Stimulated activated CD4-positive, alpha-beta T cell treated with anti-CD3 and anti-CD28 coated beads, TNF-alpha, amount 100 ng/mL, for 24 hours (primary cell): ENCODE measurements around the gene SIPA1L3.
A peak's percentile ranks its signal among the peaks of the same experiment; 100 is the strongest.
"Not testable (repeated sequence)": the region's sequence is repeated elsewhere in the genome, so short reads cannot be mapped to it uniquely, and the experiment has no call there.

Experiments
- DNase-seq, 3 experiments: peaks; one replicate each; pipeline ENCODE4 v3.0.0-alpha.2; 2020; ENCODE audit warnings: low read depth in 3 of 3

The SIPA1L3 gene

GRCh38 chr19:38071054-38071453 lies 164.0 kb downstream of the SIPA1L3 start:
- not testable (repeated sequence) for DNase-seq

- no peak for DNase-seq
These were observed 164.6 kb downstream of the SIPA1L3 start for GRCh38 chr19:38071647-38072046.

DNA sequence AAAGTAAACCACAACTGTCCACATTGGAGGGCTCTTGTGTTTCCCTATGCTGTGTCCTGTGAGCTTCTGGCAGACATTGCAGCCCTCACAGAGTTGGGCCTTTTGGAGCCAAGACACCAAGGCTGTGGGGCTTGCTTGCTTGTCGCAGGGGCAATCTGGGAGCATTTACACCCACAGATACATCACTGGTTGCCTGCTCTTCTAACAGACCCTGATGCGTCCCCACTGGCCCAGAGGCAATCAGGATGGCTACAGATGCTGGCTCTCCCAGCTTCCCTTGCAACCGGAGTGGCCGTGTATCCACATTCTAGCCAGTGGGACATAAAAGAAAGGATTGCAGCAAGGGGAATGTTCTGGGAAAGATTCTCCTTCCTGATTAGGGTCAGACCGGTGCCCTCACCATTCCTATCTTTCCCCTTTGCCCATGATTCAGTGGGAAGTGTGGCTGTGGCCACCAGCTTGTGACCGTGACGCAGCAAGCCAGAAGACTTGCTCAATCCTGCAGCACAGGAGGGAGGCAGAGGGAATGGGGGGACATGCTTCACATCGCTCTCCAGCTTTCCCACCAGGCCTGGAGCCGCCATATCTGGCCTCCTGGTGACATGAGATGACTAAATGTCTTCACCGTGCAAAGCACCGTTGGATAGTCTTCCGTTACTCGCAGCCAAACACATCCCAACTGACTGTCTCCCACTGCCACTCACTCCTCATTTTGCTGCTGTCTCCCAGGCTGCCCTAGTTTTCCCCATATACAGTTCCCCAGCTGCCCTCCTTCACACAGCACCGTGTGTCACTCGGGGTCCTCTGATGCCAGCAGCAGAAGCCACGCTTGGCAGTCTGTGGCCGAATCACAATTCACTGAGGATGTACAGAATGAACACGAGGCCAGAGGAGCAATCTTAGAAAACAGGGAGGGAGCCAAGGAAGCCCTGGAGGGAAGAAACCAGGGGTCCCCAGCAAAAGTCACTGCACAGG lies 166.1 kb downstream of the SIPA1L3 start:
- DNase-seq = no peak

DNA sequence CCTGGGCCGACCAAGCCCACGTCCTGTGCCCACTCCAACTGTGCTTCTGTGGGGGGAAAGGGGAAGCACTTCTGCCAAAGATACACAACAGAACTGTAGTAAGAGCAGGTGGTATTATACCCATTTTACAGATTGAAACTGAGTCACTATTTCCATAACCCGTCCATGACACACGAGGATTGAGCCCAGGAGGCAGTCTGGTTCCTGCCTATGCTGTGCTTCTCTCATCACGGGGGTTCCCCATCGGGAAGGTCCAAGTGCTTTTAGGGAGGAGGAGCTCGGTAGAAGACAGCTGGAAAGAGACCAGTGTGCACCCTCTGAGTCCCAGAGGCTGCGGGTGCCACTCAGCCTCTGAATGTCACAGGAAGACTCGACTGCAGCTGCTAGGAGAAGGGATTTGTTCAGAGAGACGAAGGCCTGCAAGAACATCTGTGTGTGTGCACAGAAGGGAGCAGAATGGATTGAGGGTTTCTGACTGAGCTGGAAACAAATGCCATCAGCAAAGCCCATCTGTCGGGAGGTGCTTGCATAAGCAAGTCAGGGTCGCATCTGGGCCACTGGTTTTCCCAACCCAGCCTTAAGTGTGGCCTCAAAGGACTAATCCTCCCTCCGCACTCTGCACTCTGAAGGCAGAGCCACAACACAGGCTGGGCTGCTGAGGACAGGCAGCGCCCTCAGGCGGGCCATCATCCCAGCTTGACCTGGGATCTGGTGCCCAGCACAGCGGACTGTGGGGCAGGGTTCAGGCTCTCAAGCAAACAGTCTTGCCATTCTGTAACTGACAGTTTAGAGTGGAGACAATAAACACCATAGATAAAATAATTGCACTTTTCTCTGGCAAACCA lies 167.1 kb downstream of the SIPA1L3 start:
- DNase-seq = no peak

DNA sequence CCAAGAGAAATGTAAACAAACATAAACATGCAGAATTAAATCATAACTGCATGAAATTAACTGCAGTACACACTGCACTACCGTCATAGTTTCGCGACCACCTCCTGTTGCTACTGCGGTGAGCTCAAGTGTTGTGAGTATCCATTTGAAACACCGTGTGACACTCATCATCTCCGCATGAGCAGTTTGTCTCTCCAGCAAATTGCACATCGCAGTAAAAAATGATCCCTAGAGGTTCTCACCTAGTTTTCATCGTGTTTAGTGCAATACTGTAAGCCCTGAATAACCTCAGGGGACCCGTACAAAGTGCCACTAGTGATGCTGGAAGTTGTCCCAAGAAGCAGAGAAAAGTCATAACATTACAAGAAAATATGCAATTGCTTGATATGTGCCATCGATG lies 169.3 kb downstream of the SIPA1L3 start:
- no peak for DNase-seq

- DNase-seq = no peak
These were observed 171.4 kb downstream of the SIPA1L3 start for GRCh38 chr19:38078302-38078930.

DNA sequence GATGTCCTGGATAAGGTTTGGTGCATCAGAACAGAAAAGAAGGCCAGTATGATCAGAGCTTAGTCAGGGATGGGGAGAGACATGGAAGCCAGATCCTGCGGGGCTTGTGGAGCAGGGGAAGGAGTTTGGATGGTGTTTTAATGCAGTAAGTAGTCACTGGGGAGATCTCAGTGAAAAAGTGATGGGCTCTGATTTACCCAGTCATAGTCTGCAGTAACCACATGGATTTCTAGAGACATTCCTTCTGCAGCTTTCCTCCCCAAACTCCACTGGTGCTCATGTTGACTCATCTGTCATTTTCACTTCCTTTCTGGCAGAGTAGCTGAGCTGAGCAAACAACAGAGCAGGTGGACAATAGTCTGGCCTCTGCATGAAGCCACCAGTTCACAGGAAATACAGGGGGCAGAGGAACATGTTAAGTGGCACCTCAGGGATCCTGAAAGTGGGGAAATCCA lies 172.9 kb downstream of the SIPA1L3 start:
- no peak for DNase-seq

DNA sequence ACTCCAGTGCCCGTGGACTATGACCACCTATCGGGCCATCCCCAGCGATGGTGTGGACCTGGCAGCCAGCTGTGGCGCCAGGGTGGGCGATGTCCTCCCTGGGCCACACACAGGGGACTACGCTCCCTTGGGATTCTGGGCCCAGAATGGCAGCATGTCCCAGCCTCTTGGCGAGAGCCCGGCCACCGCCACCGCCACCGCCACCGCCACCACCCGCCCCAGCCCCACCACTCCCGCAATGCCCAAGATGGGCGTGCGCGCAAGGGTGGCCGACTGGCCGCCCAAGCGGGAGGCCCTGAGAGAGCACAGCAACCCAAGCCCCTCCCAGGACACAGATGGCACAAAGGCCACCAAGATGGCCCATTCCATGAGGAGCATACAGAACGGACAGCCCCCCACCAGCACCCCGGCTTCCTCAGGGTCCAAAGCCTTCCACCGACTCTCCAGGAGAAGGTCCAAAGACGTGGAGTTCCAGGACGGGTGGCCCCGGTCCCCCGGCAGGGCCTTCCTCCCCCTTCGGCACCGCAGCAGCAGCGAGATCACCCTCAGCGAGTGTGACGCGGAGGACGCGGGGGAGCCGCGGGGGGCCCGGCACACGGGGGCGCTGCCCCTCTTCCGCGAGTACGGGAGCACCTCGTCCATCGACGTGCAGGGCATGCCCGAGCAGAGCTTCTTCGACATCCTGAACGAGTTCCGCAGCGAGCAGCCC lies 174.7 kb downstream of the SIPA1L3 start:
- no peak for DNase-seq

DNA sequence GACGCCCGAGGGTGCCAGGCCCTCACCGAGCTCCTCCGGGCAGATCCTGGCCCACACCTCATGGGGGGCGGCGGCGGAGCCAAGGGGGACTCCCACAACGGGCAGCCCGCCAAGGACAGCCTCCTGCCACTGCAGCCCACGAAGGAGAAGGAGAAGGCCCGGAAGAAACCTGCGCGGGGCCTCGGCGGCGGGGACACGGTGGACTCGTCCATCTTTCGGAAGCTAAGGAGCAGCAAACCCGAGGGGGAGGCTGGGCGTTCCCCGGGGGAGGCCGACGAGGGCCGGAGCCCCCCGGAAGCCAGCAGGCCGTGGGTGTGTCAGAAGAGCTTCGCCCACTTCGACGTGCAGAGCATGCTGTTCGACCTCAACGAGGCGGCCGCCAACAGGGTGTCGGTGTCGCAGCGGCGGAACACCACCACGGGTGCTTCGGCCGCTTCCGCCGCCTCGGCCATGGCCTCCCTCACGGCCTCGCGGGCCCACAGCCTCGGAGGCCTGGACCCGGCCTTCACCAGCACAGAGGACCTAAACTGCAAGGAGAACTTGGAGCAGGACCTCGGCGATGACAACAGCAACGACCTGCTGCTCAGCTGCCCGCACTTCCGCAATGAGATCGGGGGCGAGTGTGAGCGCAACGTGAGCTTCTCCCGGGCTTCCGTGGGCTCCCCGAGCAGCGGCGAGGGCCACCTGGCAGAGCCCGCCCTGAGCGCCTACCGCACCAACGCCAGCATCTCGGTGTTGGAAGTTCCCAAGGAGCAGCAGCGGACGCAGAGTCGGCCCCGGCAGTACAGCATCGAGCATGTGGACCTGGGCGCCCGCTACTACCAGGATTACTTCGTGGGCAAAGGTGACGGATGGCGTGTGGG lies 175.5 kb downstream of the SIPA1L3 start:
- DNase-seq = no peak

DNA sequence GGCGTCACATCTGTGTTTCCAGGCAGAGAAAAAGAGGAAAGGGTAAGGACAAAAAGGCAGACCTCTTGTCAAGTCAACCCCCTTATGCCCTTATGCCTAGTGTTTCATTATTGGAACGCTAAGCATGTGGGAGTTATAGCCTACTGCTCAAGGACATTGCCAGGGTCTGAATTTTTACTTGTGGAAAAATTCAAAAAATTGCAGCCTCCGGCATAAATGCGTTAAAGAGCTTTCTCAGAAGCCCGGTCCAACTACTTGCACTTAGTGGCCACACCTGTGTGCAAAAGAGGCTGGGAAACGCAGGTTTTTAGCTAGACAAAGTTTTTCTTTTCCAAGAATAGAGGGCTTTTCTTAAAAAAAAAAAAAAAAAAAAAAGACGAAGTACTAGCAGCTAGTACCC lies 177.2 kb downstream of the SIPA1L3 start:
- DNase-seq = no peak

DNA sequence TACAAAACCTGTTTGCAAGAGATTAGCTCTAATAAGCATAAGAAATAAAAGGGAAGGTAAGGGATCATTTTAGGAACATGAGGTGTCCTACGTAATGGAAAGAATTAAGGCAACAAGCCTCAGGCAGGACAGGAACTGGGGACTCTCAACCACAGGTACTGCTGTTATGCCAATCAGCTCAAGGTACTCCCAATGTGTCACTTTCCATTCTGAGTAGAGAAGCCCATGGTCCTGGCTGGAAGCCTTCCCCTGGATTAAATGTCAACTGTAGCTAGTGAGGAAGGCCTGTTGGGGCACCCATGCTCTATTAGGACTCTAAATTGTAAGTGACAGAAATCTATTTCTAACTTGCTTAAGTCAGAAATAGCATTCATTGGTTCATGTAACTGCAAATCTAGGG lies 182.4 kb downstream of the SIPA1L3 start:
- DNase-seq = no peak

GRCh38 chr19:38093154-38093553 lies 186.1 kb downstream of the SIPA1L3 start:
- no peak for DNase-seq

- no peak for DNase-seq
These were observed 186.6 kb downstream of the SIPA1L3 start for GRCh38 chr19:38093587-38093986.

DNA sequence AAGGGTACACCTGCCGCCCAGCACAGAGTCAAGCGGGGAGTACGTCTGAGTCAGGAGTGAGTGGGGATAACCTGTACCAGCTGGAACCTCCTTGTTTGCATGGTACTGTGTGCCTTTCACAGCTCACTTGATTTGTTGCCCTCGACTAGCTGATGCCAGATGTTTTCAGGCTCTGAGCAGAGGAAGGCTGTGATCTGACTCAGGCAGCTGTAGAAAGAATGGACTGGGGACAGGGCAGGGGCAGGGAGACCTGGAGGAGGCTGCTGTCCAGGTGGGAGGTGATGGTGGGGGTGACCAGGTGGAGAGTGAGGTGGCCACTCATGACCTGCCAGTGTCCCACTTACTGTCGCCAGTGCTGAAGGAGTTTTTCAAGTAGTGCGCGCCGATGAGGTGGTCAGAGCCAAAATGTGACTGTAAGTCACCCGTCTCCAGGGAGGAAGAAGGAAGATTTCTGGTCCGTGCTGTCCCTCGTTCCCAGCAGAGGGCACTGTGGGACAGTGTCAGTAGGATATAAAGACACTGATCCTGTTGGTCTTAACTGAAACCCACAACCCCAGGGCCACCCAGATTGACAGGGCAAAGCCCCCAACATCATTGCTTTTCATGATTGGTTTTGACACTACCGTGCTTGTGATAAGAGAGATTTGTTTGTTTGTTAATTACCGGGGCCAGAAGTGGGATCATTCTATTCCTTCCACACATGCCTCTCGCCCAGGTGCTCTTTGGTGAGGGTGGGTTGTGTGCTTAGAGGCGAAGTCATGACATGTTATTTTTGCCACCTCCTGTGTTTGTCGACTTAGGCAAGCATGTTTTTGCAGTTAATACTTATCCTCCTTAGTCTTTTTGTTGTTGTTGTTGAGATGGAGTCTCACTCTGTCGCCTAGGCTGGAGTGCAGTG lies 188.7 kb downstream of the SIPA1L3 start:
- DNase-seq = peak; percentile 11 to 53 (median 31)

DNA sequence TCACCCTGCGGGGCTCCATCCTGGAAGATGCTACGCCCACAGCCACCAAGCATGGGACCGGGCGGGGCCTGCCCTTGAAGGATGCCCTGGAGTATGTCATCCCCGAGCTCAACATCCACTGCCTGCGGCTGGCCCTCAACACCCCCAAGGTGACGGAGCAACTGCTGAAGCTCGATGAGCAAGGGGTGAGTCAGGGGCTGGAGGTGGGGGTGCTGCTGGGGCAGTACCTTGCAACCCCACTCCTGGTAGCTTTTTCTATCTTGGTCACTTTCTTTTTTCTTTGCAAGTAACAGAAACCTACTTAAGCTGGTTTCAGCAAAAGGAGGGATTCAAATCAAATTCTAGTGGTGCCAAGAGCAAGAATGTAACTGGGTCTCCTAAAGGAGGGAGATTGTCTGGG lies 193.0 kb downstream of the SIPA1L3 start:
- DNase-seq = no peak

DNA sequence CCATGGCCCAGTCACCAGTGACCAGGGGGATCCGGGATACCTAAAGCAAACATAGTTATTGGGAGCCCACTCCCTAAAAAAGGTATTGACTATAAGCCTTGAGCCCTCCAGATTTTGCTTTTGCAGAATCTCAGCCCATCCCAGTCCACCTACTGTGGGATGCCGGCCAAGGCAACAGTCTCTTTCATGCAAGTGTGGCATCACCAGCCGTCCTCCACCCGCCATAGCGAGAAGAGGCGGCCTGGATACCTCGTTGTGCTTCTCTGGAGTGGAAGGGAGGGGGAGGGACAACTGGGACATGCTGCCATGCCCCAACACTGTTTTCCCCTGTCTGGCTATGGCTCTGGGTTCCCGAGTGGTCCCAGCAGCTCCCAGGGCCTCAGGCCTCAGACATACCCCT lies 193.6 kb downstream of the SIPA1L3 start:
- DNase-seq = no peak

DNA sequence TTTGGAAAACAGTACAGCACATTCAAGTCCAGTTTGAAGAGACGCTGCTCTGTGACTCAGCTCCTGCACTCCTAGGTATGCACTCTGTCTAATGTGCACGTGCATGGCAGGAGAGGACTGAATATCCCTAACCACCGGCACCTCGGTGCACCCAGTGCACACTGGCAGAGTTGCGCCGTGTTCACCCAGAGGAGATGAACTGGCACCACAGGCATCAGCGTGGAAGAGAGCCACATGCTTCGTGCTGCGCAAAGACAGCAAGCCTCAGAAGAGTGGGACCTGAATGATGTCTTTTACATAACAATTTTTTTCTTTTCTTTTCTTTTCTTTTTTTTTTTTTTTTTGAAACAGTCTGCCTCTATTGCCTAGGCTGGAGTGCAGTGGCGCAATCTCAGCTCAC lies 194.7 kb downstream of the SIPA1L3 start:
- DNase-seq = no peak

DNA sequence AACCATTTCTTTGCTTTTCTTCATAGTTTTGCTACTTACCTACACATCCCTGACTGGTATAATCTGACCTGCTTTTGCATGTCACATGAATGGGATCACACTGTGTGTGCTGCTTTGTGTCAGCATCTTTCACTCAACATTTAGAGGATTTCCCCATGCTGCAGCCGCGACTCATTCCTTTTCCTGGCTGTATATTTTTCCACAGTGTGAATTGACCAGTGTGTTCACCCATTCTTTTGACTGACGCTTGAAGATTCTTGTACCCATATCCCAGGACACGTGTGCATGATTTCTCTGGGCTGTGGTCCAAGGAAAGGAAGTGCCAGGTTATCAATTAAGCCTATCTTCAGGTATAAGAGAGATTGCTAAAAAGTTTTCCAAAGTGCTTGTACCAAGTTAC lies 198.6 kb downstream of the SIPA1L3 start:
- DNase-seq = no peak

DNA sequence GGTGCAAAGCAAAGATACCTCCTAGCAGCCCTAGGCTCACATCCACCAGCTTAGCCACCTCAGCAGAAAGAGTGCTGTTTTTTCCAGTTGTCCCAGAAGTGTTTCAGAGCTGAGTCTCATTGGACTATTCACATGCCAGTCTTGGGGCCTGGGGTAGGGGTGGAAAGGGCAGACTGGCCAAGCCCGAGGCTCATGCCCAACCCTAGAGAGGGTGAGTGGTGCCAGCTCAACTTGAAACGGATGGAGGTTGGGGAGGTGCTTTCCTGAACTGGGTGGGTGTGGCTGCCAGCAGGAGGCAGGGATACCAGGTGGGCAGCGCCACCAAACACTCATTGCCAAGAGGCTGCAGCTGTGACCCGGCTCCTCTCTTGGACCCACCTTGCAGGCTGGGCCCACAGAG lies 200.1 kb downstream of the SIPA1L3 start:
- DNase-seq = no peak
